IPS-18a (cell line): Measurements from ENCODE around the gene CMSS1.

Experiments
- H3K27ac ChIP-seq: one replicate; pipeline ENCODE4 v1.5.1; 2013; ENCODE audit warnings: low read length
- H3K27me3 ChIP-seq: one replicate; pipeline ENCODE4 v1.6.1; 2013; ENCODE audit warnings: mild to moderate bottlenecking, low read length; ENCODE audit not compliant: control insufficient read depth, insufficient read depth
- H3K36me3 ChIP-seq: one replicate; pipeline ENCODE4 v1.6.1; 2013; ENCODE audit warnings: low read depth, low read length; ENCODE audit not compliant: control insufficient read depth
- H3K4me1 ChIP-seq: one replicate; pipeline ENCODE4 v1.6.1; 2013; ENCODE audit warnings: low read depth, low read length; ENCODE audit not compliant: control insufficient read depth
- H3K4me3 ChIP-seq: one replicate; pipeline ENCODE4 v1.5.1; 2013; ENCODE audit warnings: low read length
- H3K9ac ChIP-seq: one replicate; pipeline ENCODE4 v1.6.1; 2013; ENCODE audit warnings: mild to moderate bottlenecking, low read length, moderate library complexity
- H3K9me3 ChIP-seq: one replicate; pipeline ENCODE4 v1.6.1; 2013; ENCODE audit warnings: low read depth, low read length; ENCODE audit not compliant: control insufficient read depth

CMSS1 gene

GRCh38 chr3:100060685-100061484 is 243.2 kb downstream of the CMSS1 start:
- Histone ChIP-seq H3K4me3 (no peak overlapping the region), H3K9ac (no peak overlapping the region), H3K4me1 (no peaks in the 10 kb centered on the region), H3K9me3 (no peaks in the 10 kb centered on the region), H3K36me3 (no peaks in the 10 kb centered on the region), H3K27ac (no peak overlapping the region), H3K27me3 (no peaks in the 10 kb centered on the region)

GRCh38 chr3:100062665-100063064 is 245.0 kb downstream of the CMSS1 start:
- Histone ChIP-seq H3K9me3 (no peaks in the 10 kb centered on the region), H3K36me3 (no peaks in the 10 kb centered on the region), H3K4me3 (no peak overlapping the region), H3K9ac (no peak overlapping the region), H3K4me1 (no peaks in the 10 kb centered on the region), H3K27ac (no peak overlapping the region), H3K27me3 (no peaks in the 10 kb centered on the region)

GRCh38 chr3:100063929-100064461 is 246.3 kb downstream of the CMSS1 start:
- H3K9ac ChIP-seq = no peak overlapping the region
- H3K27ac ChIP-seq = no peak overlapping the region
- H3K9me3 ChIP-seq = no peaks in the 10 kb centered on the region
- no peaks in the 10 kb centered on the region for H3K27me3 ChIP-seq
- no peaks in the 10 kb centered on the region for H3K36me3 ChIP-seq
- H3K4me3 ChIP-seq = no peak overlapping the region
- H3K4me1 ChIP-seq = no peaks in the 10 kb centered on the region

- no peaks in the 10 kb centered on the region for H3K4me1 ChIP-seq
- no peak overlapping the region for H3K27ac ChIP-seq
- no peaks in the 10 kb centered on the region for H3K36me3 ChIP-seq
- H3K4me3 ChIP-seq = no peak overlapping the region
- H3K9me3 ChIP-seq = no peaks in the 10 kb centered on the region
- H3K27me3 ChIP-seq = no peaks in the 10 kb centered on the region
- no peak overlapping the region for H3K9ac ChIP-seq
These were observed 249.9 kb downstream of the CMSS1 start for GRCh38 chr3:100067589-100067988.

- Histone ChIP-seq H3K4me1 (peaks cover 12% of the 10 kb centered on the region), H3K27ac (no peak overlapping the region), H3K4me3 (no peak overlapping the region), H3K9ac (no peak overlapping the region), H3K36me3 (no peaks in the 10 kb centered on the region), H3K27me3 (no peaks in the 10 kb centered on the region), H3K9me3 (no peaks in the 10 kb centered on the region)
These were observed 251.2 kb downstream of the CMSS1 start for GRCh38 chr3:100068826-100069225.

GRCh38 chr3:100069472-100069871 is 251.8 kb downstream of the CMSS1 start:
- Histone ChIP-seq H3K4me1 (peaks cover 18% of the 10 kb centered on the region), H3K36me3 (no peaks in the 10 kb centered on the region), H3K27me3 (no peaks in the 10 kb centered on the region), H3K9ac (no peak overlapping the region), H3K9me3 (no peaks in the 10 kb centered on the region), H3K27ac (no peak overlapping the region), H3K4me3 (no peak overlapping the region)

DNA sequence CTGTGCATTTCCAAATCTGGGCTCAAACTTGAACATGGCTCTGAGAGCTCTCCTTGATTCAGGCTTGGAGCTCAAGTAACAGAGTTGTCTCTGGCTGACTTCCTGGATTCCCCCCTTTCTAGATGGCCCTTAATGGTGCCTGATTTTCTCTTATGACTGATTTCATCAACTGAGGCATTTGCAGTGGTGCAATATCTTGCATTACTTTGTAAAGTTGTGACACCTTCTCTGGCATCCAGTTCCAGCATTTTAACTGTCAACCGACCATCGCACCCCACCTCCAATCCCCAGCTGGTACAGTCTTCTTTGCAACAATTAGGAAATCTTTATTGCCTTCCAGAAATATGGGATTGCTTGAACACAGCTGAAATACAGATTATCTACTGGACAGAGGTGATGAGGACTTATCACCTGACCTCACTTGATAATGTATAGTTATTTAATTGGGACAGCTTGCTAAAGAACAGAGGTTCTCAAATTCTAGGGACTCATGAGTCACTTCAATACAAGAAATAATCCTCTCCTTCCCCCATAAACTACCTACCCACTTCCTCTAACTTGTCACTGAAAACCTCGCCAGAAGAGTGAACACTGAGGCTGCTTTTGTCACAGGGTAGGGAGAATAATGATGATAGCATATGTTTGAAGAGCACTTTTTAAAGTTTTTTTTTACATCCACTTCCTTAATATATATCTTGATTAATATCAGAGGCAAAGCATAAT is 254.8 kb downstream of the CMSS1 start:
- Histone ChIP-seq H3K4me1 (peaks cover 18% of the 10 kb centered on the region), H3K4me3 (no peak overlapping the region), H3K27ac (no peak overlapping the region), H3K9me3 (no peaks in the 10 kb centered on the region), H3K9ac (no peak overlapping the region), H3K27me3 (no peaks in the 10 kb centered on the region), H3K36me3 (no peaks in the 10 kb centered on the region)

DNA sequence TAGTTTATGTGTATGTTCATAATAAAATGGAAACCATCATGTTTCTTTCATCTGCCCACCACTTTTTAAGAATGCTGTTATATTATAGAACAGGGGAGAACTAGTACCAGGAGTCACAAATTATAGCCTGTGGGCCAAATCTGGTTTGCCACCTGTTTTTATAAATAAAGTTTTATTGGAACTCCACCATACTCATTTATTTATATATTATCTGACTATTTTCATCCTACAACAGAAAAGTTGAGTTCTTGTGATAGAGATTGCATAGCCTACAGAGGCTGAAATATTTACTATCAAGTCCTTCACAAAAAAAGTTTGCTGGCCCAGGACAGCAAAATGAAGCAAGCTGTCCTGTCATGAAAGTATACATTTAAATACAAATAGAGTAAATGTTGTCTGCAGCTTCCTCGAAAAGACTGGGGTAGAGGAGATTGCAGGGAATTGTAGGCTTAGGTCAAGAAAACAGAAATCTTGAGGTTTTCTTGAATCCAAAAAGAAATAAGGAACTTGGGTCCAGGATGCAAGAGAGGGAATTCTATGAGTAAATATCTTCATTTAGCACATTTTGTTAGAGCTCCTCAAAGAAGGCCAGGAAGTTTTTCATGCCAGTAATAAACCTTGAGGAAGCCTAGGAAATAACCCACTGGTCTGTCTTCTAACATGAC is 255.5 kb downstream of the CMSS1 start:
- H3K27ac ChIP-seq = peak overlapping the region; percentile 3
- no peaks in the 10 kb centered on the region for H3K9me3 ChIP-seq
- H3K4me1 ChIP-seq = peaks cover 18% of the 10 kb centered on the region
- H3K9ac ChIP-seq = peak overlapping the region; percentile 33
- peak overlapping the region; percentile 37 for H3K4me3 ChIP-seq
- no peaks in the 10 kb centered on the region for H3K27me3 ChIP-seq
- no peaks in the 10 kb centered on the region for H3K36me3 ChIP-seq

GRCh38 chr3:100073714-100074307 is 256.1 kb downstream of the CMSS1 start:
- Histone ChIP-seq H3K4me3 (peak overlapping the region; percentile 37), H3K9me3 (no peaks in the 10 kb centered on the region), H3K27me3 (no peaks in the 10 kb centered on the region), H3K9ac (peak overlapping the region; percentile 33), H3K36me3 (no peaks in the 10 kb centered on the region), H3K4me1 (peaks cover 18% of the 10 kb centered on the region), H3K27ac (peak overlapping the region; percentile 3)

DNA sequence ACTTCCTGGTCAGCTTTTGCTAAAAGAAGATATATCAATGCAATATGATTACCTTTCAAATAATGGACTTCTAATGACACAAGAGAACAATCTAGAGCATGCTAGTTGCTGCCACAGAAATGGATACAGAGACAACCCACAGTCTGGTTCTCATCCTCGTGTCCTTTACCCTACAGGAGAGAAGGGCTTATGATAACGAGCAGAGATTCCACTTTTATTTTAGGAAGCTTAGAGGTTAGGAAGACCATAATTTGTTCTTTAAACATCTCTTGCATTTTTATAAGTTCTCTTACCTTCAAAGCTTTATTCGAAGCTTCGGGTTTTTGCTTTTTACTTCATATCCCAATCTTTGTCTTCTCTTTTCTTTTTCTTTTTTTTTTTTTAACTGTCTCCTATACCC is 257.5 kb downstream of the CMSS1 start:
- Histone ChIP-seq H3K4me1 (peaks cover 18% of the 10 kb centered on the region), H3K9ac (no peak overlapping the region), H3K27ac (no peak overlapping the region)

More for the DNA sequence above, 257.5 kb downstream of the CMSS1 start:
- no peaks in the 10 kb centered on the region for H3K9me3 ChIP-seq
- no peak overlapping the region for H3K4me3 ChIP-seq
- H3K36me3 ChIP-seq = no peaks in the 10 kb centered on the region
- no peaks in the 10 kb centered on the region for H3K27me3 ChIP-seq
